Panc1 (cell line): ENCODE results near the gene TMPRSS15.

Experiments
- CTCF ChIP-seq: fragments of 450-650 bp; IDR thresholded peaks from 2 replicates; pipeline ENCODE4 v1.5.1; 2017; ENCODE audit warnings: mild to moderate bottlenecking
- POLR2AphosphoS5 ChIP-seq: IDR thresholded peaks from 2 replicates; pipeline ENCODE4 v1.6.1; 2012; ENCODE audit warnings: mild to moderate bottlenecking, low read depth, low read length, moderate library complexity
- REST ChIP-seq, 2 experiments: IDR thresholded peaks; 2 replicates each; pipeline ENCODE4 v1.6.1; 2011 to 2012; ENCODE audit warnings: low read depth in 2 of 2, control low read depth in 1 of 2, low read length in 1 of 2, mild to moderate bottlenecking in 1 of 2, moderate library complexity in 1 of 2; ENCODE audit not compliant: insufficient read depth in 1 of 2
- SIN3A ChIP-seq: IDR thresholded peaks from 2 replicates; pipeline ENCODE4 v1.6.1; 2012; ENCODE audit warnings: low read depth, mild to moderate bottlenecking, low read length, moderate library complexity, borderline replicate concordance; ENCODE audit not compliant: insufficient read depth

GRCh38 chr21:18430341-18430740 is 26.8 kb upstream of the TMPRSS15 start:
- no peak for TF ChIP-seq CTCF
- TF ChIP-seq REST (IDR thresholded peaks at IDR 0.05; ENCODE audit: insufficient read depth in 1 of 2, low read depth in 2 of 2, low read length in 1 of 2) = no peak
- TF ChIP-seq POLR2AphosphoS5 = no peak
- no peak for TF ChIP-seq SIN3A
